SK-N-SH treated with all-trans-retinoic acid at 6 μM for 48 hours (cell line): ENCODE results near the gene ENDOG.

Source experiments
- ATAC-seq: fragments of 200-7000 bp; cut with Tn5 transposase; 3 replicates; pipeline ENCODE4 v1.9.1; 2020; ENCODE audit warnings: mild to moderate bottlenecking, moderate library complexity
- ARNTL ChIP-seq: fragments of 450-650 bp; formaldehyde crosslinking; IDR thresholded peaks from 2 replicates; pipeline ENCODE4 v1.5.0; 2020; ENCODE audit warnings: low read depth, mild to moderate bottlenecking, moderate library complexity, borderline replicate concordance
- BACH2 ChIP-seq: fragments of 250-450 bp; sonication (Bioruptor Pico); IDR thresholded peaks from 2 replicates; pipeline ENCODE4 v1.9.0; 2021; ENCODE audit warnings: mild to moderate bottlenecking, borderline replicate concordance
- CREB5 ChIP-seq: fragments of 250-450 bp; sonication (Bioruptor Pico); IDR thresholded peaks from 2 replicates; pipeline ENCODE4 v1.5.1; 2020; ENCODE audit warnings: low read depth, mild to moderate bottlenecking, moderate library complexity
- CSRNP3 ChIP-seq: fragments of 250-450 bp; sonication (Bioruptor Pico); IDR thresholded peaks from 2 replicates; pipeline ENCODE4 v1.5.1; 2021; ENCODE audit warnings: mild to moderate bottlenecking, moderate library complexity
- ESRRG ChIP-seq: fragments of 250-450 bp; sonication (Bioruptor Pico); IDR thresholded peaks from 2 replicates; pipeline ENCODE4 v1.6.1; 2021; ENCODE audit warnings: mild to moderate bottlenecking
- ISL1 ChIP-seq: fragments of 250-450 bp; sonication (Bioruptor Pico); IDR thresholded peaks from 2 replicates; pipeline ENCODE4 v2.1.2; 2022; ENCODE audit warnings: mild to moderate bottlenecking, moderate library complexity
- OSR1 ChIP-seq: fragments of 250-450 bp; sonication (Bioruptor Pico); IDR thresholded peaks from 2 replicates; pipeline ENCODE4 v1.8.0; 2022; ENCODE audit warnings: moderate library complexity, mild to moderate bottlenecking, inconsistent platforms
- PPARA ChIP-seq: fragments of 250-450 bp; sonication (Bioruptor Pico); IDR thresholded peaks from 2 replicates; pipeline ENCODE4 v1.5.0; 2020; ENCODE audit warnings: mild to moderate bottlenecking, borderline replicate concordance
- RARB ChIP-seq: fragments of 250-450 bp; sonication (Bioruptor Pico); IDR thresholded peaks from 2 replicates; pipeline ENCODE4 v1.8.0; 2021; ENCODE audit warnings: mild to moderate bottlenecking, moderate library complexity
- SNAI2 ChIP-seq: fragments of 250-450 bp; sonication (Bioruptor Pico); IDR thresholded peaks from 2 replicates; pipeline ENCODE4 v1.5.0; 2020; ENCODE audit warnings: mild to moderate bottlenecking, moderate library complexity
- TCF4 ChIP-seq: fragments of 250-450 bp; sonication (Bioruptor Pico); IDR thresholded peaks from 2 replicates; pipeline ENCODE4 v1.8.0; 2021; ENCODE audit warnings: mild to moderate bottlenecking, moderate library complexity, borderline replicate concordance
- TOX ChIP-seq: fragments of 250-450 bp; sonication (Bioruptor Pico); IDR thresholded peaks from 2 replicates; pipeline ENCODE4 v1.8.0; 2021; ENCODE audit warnings: mild to moderate bottlenecking, moderate library complexity, borderline replicate concordance
- TSHZ2 ChIP-seq: fragments of 250-450 bp; sonication (Bioruptor Pico); IDR thresholded peaks from 2 replicates; pipeline ENCODE4 v1.5.0; 2020; ENCODE audit warnings: mild to moderate bottlenecking, moderate library complexity
- ZC3H10 ChIP-seq: fragments of 250-450 bp; sonication (Bioruptor Pico); IDR thresholded peaks from 2 replicates; pipeline ENCODE4 v1.5.1; 2021; ENCODE audit warnings: mild to moderate bottlenecking, moderate library complexity
- ZFP3 ChIP-seq: fragments of 250-450 bp; sonication (Bioruptor Pico); IDR thresholded peaks from 2 replicates; pipeline ENCODE4 v1.5.0; 2020; ENCODE audit warnings: mild to moderate bottlenecking, moderate library complexity
- ZFP30 ChIP-seq: fragments of 450-650 bp; formaldehyde crosslinking; IDR thresholded peaks from 2 replicates; pipeline ENCODE4 v1.5.0; 2022; ENCODE audit warnings: mild to moderate bottlenecking, moderate library complexity
- ZNF565 ChIP-seq: fragments of 450-650 bp; formaldehyde crosslinking; conservative IDR thresholded peaks from 2 replicates; pipeline ENCODE4 v1.5.0; 2020; ENCODE audit warnings: low read depth, mild to moderate bottlenecking, moderate library complexity
- ZNF70 ChIP-seq: fragments of 450-650 bp; formaldehyde crosslinking; IDR thresholded peaks from 2 replicates; pipeline ENCODE4 v1.5.0; 2020; ENCODE audit warnings: mild to moderate bottlenecking, moderate library complexity
- ZNF8 ChIP-seq: fragments of 450-650 bp; formaldehyde crosslinking; IDR thresholded peaks from 2 replicates; pipeline ENCODE4 v1.5.0; 2020; ENCODE audit warnings: mild to moderate bottlenecking, moderate library complexity
- TF ChIP-seq, protein P1 (sequence below): fragments of 250-450 bp; sonication (Bioruptor Pico); IDR thresholded peaks from 2 replicates; pipeline ENCODE4 v1.8.0; 2021; ENCODE audit warnings: low read depth, mild to moderate bottlenecking, moderate library complexity, borderline replicate concordance

The ENDOG gene

GRCh38 chr9:128860937-128861336 lies 42.6 kb downstream of the ENDOG start:
- TF ChIP-seq ZFP30 (CRISPR knock-in tag) (no peak), ZNF565 (CRISPR knock-in tag) (no peak), CREB5 (CRISPR knock-in tag) (no peak)

GRCh38 chr9:128861501-128861900 lies 43.2 kb downstream of the ENDOG start:
- TF ChIP-seq ESRRG (no peak), RARB (CRISPR knock-in tag) (no peak), ZFP30 (CRISPR knock-in tag) (no peak), SNAI2 (CRISPR knock-in tag) (no peak), TCF4 (CRISPR knock-in tag) (no peak), ZNF70 (CRISPR knock-in tag) (no peak), ZNF8 (CRISPR knock-in tag) (no peak), BACH2 (CRISPR knock-in tag) (no peak), ARNTL (CRISPR knock-in tag) (no peak), TSHZ2 (CRISPR knock-in tag) (no peak), OSR1 (no peak), ZFP3 (no peak), ISL1 (CRISPR knock-in tag) (no peak), CREB5 (CRISPR knock-in tag) (no peak), PPARA (CRISPR knock-in tag) (no peak), CSRNP3 (no peak), ZNF565 (CRISPR knock-in tag) (no peak), TOX (CRISPR knock-in tag) (no peak)
- TF ChIP-seq, protein P1, sequence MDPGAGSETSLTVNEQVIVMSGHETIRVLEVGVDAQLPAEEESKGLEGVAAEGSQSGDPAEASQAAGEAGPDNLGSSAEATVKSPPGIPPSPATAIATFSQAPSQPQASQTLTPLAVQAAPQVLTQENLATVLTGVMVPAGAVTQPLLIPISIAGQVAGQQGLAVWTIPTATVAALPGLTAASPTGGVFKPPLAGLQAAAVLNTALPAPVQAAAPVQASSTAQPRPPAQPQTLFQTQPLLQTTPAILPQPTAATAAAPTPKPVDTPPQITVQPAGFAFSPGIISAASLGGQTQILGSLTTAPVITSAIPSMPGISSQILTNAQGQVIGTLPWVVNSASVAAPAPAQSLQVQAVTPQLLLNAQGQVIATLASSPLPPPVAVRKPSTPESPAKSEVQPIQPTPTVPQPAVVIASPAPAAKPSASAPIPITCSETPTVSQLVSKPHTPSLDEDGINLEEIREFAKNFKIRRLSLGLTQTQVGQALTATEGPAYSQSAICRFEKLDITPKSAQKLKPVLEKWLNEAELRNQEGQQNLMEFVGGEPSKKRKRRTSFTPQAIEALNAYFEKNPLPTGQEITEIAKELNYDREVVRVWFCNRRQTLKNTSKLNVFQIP (CRISPR knock-in tag) = no peak
- no peak for ATAC-seq

More at GRCh38 chr9:128860937-128861336, 42.6 kb downstream of the ENDOG start:
- no peak for ATAC-seq

- ATAC-seq = no peak
- TF ChIP-seq ZNF8 (CRISPR knock-in tag) = no peak
- no peak for TF ChIP-seq RARB (CRISPR knock-in tag)
- no peak for TF ChIP-seq OSR1
- no peak for TF ChIP-seq SNAI2 (CRISPR knock-in tag)
- no peak for TF ChIP-seq ZFP3
- no peak for TF ChIP-seq ZNF70 (CRISPR knock-in tag)
- TF ChIP-seq ZC3H10 (CRISPR knock-in tag) = no peak
Observed at GRCh38 chr9:128862401-128862851, 44.1 kb downstream of the ENDOG start.

GRCh38 chr9:128863647-128864046 lies 45.3 kb downstream of the ENDOG start:
- TF ChIP-seq RARB (CRISPR knock-in tag) = no peak
- peak; percentile 95 for ATAC-seq
